H1 (cell line): Measurements from ENCODE around the gene GPR17.

ENCODE experiments used
- EP300 ChIP-seq, 2 experiments: IDR thresholded peaks; 1 replicate in 1 of 2; 2 replicates in 1 of 2; pipeline ENCODE4 v1.6.1; 2011 to 2012; ENCODE audit warnings: low read depth in 2 of 2, low read length in 2 of 2, mild to moderate bottlenecking in 2 of 2, borderline replicate concordance in 1 of 2, inconsistent platforms in 1 of 2, moderate library complexity in 1 of 2
- POLR2A ChIP-seq, 2 experiments: IDR thresholded peaks; 1 replicate in 1 of 2; 2 replicates in 1 of 2; pipeline ENCODE4 v1.6.1; 2011; ENCODE audit warnings: low read depth in 2 of 2, low read length in 2 of 2, mild to moderate bottlenecking in 2 of 2; ENCODE audit errors: control extremely low read depth in 1 of 2
- SUZ12 ChIP-seq: fragments of 200-600 bp; sonication (generic); IDR thresholded peaks from 2 replicates; pipeline ENCODE4 v1.6.1; 2012; ENCODE audit warnings: mild to moderate bottlenecking, inconsistent platforms, low read length, moderate library complexity, mixed read lengths
- TF ChIP-seq, protein P1 (sequence below), 3 experiments: IDR thresholded peaks; 1 replicate in 2 of 3; 2 replicates in 1 of 3; pipeline versions ENCODE4 v1.5.1 to v1.6.1; 2011; ENCODE audit warnings: low read length in 3 of 3, mild to moderate bottlenecking in 3 of 3, inconsistent platforms in 2 of 3, low read depth in 1 of 3, moderate library complexity in 1 of 3; ENCODE audit not compliant: insufficient read depth in 1 of 3; ENCODE audit errors: control extremely low read depth in 1 of 3

DNA sequence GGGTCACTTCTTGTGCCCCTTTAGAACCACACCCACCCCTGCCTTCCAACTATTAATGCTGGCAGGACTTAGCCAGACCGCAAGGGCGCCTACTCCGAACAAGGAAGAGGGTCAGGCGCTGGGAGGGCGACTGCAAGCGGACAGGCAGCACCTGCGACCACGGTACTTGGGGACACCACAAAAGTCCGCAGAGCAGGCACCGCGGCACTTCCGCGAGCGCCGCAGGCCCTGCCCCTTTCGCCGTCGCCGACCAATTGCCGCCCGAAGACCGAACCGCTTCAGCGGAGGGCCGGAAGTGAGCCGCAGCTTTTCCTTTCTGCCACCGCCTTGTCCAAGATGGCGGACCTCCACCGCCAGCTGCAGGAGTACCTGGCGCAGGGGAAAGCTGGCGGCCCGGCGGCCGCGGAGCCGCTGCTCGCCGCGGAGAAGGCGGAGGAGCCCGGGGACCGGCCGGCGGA is 55.3 kb downstream of the GPR17 start, which contains the start of gene SFT2D3:
- TF ChIP-seq, protein P1, sequence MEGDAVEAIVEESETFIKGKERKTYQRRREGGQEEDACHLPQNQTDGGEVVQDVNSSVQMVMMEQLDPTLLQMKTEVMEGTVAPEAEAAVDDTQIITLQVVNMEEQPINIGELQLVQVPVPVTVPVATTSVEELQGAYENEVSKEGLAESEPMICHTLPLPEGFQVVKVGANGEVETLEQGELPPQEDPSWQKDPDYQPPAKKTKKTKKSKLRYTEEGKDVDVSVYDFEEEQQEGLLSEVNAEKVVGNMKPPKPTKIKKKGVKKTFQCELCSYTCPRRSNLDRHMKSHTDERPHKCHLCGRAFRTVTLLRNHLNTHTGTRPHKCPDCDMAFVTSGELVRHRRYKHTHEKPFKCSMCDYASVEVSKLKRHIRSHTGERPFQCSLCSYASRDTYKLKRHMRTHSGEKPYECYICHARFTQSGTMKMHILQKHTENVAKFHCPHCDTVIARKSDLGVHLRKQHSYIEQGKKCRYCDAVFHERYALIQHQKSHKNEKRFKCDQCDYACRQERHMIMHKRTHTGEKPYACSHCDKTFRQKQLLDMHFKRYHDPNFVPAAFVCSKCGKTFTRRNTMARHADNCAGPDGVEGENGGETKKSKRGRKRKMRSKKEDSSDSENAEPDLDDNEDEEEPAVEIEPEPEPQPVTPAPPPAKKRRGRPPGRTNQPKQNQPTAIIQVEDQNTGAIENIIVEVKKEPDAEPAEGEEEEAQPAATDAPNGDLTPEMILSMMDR (IDR thresholded peaks at IDR 0.05; ENCODE audit: control extremely low read depth in 1 of 3, insufficient read depth in 1 of 3, low read depth in 1 of 3, low read length in 3 of 3), result no peak
- TF ChIP-seq POLR2A (IDR thresholded peaks at IDR 0.05; ENCODE audit: control extremely low read depth in 1 of 2, low read depth in 2 of 2, low read length in 2 of 2) (peak; percentile 96 to 97), SUZ12 (no peak), EP300 (IDR thresholded peaks at IDR 0.05; ENCODE audit: borderline replicate concordance in 1 of 2, low read depth in 2 of 2, low read length in 2 of 2) (no peak)
